Dermis blood vessel endothelial cell (primary cell): Measurements from ENCODE around the gene ADAM22. TPM values are rescaled to one million over a fixed set of nuclear protein-coding genes. Genes with fewer than 3 reads are reported as not detected.
A peak's percentile ranks its signal among the peaks of the same experiment; 100 is the strongest.
"Not testable (repeated sequence)": the region's sequence is repeated elsewhere in the genome, so short reads cannot be mapped to it uniquely, and the experiment has no call there.

Experiments
- DNase-seq: peaks from one replicate; pipeline ENCODE4 v3.0.0; 2010
- total RNA-seq: library from RNA; depleted of rRNA; stranded (reverse); fragments of >200 nt; gene quantifications from 2 replicates; pipeline ENCODE4 v1.2.3, GENCODE V29; 2014

Gene ADAM22
- total RNA-seq, 1 donor from 2014 or later, result 2.0 TPM

- peak; percentile 76 for DNase-seq
Measured at GRCh38 chr7:88111140-88111743, 177.2 kb downstream of the ADAM22 start.

GRCh38 chr7:88111954-88112471, 178.0 kb downstream of the ADAM22 start:
- DNase-seq, result no peak

DNA sequence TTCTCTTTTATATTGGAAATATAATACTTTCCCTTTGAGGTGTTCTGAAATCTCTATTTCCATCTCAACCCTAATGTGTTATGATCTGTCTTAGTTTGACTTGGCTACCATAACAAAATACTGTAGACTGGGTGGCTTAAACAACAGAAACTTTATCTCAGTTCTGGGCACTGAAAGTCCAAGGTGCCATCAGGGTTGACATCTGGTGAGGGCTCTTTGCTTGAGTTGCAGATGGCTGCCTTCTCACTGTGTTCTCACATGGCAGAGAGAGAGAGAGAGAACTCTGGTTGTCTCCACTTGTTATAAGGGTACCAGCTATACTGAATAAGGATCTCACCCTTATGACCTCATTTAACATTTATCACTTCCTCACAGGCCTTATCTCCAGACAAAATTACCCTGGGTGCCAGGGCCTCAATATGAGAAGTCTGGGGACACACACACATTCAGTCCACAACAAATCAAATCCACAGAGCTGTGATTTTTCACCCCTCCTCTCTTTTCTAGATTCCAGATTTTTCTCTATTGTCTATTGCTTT, 181.3 kb downstream of the ADAM22 start:
- DNase-seq, result no peak

- no peak for DNase-seq
Measured at GRCh38 chr7:88115816-88116215, 181.8 kb downstream of the ADAM22 start.

DNA sequence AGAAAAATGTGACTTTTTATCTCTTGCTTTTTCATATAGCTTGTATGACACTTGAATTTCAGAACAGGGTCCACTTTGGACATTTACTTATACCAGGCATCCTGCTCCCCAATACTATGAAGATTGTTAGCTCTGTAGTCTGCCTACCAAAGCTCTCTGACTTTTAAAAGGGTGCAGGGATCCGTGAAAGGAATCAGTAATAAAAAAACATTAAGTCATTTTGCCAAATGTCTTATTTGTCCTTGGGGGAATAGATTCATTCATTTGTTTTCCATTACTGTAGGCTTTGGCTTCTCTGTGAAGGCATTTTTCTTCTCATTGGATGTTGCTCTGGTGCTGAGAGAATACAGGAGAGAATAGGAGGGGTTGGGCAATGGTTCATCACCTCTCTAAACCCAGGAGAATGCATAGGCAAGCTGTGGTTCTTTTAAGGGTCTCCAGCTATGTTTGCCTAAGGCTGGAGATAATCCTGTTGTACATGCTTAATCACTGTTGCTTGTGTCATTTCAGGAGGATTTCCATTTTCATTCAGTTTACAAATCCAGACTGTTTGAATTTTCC, 182.3 kb downstream of the ADAM22 start:
- DNase-seq, result no peak

DNA sequence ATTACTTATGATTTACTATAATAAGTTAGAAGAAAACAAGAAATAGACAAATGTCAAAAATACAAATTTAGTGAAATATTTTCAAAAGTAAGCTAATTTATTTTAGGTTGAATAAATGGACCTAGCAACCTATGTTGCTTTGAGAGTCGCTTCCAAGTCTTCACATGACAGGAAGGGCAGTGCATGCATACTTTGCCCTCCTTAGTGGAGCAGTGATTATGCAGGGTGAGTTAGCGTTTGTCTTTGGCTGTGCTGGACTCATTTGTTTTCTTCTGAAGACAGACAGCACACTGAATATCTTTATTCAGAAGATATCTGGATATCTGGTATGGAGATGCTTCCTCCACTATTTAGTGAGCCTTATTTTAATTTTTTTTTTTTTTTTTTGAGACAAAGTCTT, 183.3 kb downstream of the ADAM22 start:
- no peak for DNase-seq

GRCh38 chr7:88121335-88121734, 187.3 kb downstream of the ADAM22 start:
- DNase-seq, result no peak

DNA sequence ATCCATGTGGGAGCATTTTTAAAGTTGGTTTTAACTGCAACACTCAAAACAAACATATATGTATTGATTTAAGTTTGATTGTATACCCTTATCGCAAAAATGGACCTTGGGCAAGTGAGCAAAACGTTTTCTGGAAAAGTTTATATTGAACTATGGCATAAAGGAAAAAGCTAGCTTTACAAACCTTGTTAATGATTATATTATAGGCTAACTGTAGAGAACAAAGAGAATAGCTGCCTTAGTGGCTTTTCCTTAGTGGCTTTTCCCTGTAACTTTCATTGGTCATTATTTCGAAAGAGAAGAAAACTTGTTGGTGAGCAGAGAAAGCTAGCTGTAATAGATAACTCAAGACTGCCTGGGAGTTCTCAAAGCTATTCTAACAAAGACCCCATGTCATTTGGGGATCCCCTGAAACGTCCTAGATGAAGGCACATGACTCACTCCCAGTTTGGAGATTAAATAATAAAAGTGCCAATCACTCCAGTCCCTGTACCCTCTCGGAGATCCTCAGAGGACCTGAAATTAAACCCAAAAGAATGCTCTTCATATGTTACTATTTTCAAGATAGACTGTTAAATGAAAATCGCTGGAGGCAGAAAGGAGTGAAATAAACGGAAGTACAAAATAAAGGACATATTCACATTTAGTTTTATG, 193.7 kb downstream of the ADAM22 start:
- no peak for DNase-seq

DNA sequence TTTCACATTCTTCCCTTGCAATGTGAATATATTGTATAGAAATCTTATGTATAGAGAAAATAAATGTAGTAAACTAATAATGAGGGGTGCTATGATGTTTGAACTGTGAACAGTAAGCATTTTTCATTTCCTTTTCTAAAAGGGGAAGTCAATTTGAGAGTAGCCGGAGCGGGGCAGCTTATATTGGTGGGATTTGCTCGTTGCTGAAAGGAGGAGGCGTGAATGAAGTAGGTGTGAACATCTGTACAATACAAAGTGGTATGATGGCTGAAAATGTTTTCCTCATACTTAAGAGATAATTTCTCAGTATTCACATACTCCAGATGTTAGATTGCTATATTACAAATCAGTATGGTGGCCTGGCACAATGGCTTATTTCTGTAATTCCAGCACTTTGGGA, 198.7 kb downstream of the ADAM22 start:
- DNase-seq, result no peak

GRCh38 chr7:88140947-88141346, 206.9 kb downstream of the ADAM22 start:
- DNase-seq, result no peak

DNA sequence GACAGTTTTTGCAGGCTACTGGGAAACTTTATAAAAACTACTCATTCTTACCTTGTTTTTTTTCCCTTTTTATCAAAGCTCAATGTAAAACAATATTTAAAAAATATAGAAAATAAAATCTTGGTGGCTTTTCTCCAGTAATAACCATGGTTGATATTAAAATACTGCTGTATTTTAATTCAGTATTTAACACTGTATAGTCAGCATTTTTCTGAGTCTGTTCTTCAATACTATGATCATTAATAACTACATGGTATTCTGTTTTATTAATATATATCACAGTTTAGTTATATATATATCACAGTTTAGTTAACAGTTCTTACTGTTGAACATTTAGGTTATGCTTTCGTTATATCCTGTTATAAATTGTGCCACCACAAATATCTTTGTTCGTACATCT, 207.4 kb downstream of the ADAM22 start:
- no peak for DNase-seq

GRCh38 chr7:88141953-88142352, 207.9 kb downstream of the ADAM22 start:
- DNase-seq, result no peak

DNA sequence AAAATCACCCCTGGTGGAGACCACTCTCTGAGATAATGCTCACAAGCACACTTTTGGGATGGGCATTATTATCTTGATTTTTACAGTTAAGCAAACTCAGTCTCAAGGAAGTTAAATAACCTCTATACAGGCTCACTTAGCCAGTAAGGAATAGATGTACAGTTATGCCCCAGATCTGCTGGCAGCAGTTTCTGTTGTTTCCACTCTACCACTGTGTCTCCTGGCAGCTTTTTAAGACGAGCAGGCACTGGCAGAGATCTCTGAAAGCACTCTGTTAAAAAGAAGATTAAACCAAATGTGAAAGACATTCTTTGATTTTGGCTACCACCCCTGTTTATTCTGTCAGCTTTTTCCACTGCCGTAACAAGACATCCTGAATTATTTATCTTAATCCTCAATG, 212.6 kb downstream of the ADAM22 start:
- DNase-seq, result no peak

DNA sequence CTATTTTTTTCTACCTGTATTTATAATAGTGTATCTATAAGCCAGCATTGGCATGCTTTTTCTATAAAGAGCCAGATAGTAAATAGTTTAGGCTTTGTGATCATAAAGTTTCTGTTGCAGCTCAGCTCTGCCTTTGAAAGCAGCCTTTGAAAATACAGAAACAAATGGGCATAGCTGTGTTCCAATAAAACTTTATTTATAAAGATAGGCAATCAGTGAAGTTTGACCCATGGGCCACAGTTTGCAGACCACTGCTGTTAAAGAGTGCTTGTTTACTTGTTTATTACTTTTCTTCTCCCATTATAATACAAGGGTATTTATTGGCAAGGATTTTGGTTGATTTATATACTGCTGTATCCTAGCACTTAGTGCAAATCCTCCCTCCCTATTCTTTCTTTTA, 213.3 kb downstream of the ADAM22 start:
- no peak for DNase-seq

DNA sequence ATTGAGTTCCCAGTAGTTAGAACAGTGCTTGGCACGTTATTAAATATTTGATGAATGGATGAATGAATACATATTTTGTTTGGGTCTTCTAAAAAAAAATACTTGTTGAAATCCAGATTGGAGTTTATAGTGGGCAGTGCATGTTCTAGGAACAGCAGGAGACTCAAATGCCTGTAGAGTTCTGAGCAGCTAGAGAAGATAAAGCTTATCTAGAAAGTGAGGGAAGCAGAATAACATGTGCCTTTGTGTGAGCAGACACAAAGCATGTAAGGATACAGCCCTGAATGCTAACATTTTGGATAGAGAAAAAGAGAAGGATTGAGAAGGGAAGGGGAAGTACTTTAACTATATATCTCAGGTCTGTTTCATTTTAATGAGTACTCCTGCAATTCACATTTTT, 213.9 kb downstream of the ADAM22 start:
- DNase-seq, result no peak

DNA sequence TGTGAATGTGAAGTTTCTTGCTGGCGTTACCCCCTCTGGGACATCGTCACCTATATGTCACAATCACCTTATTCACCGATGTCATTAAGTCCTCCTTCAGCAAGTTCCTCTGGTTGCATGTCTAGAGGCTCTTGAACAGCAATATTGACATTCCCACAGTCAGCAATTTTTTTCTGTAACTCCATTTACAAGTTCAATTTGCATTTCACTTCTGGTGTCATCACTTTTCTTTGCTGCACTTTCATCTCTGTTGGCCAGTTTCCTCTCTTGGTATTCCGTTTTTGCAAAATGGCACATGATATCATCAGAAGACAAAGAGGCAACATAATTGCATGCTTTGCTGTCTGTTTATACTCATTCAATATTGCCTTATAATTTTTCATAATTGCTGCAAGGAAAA, 216.0 kb downstream of the ADAM22 start:
- no peak for DNase-seq

- DNase-seq, result no peak
Measured at GRCh38 chr7:88151119-88151790, 217.2 kb downstream of the ADAM22 start.

- no peak for DNase-seq
Measured at GRCh38 chr7:88153378-88153777, 219.3 kb downstream of the ADAM22 start.

GRCh38 chr7:88155756-88156155, 221.7 kb downstream of the ADAM22 start:
- no peak for DNase-seq

- DNase-seq, result no peak
Measured at GRCh38 chr7:88156356-88156755, 222.3 kb downstream of the ADAM22 start.

- not testable (repeated sequence) for DNase-seq
Measured at GRCh38 chr7:88159741-88160140, 225.7 kb downstream of the ADAM22 start.

GRCh38 chr7:88165697-88166096, 231.6 kb downstream of the ADAM22 start:
- DNase-seq, result no peak

- no peak for DNase-seq
Measured at GRCh38 chr7:88167223-88167622, 233.2 kb downstream of the ADAM22 start.
